CD4-positive, alpha-beta memory T cell (primary cell): ENCODE data around the gene DBNDD1. TPM values are rescaled to one million over a fixed set of nuclear protein-coding genes. Genes with fewer than 3 reads are reported as not detected.
A peak's percentile ranks its signal among the peaks of the same experiment; 100 is the strongest.
"Not testable (repeated sequence)": the region's sequence is repeated elsewhere in the genome, so short reads cannot be mapped to it uniquely, and the experiment has no call there.

Experiments
- CTCF ChIA-PET: fragments of 350-600 bp; sonication (Branson Sonifier 250); formaldehyde crosslinking; loops from one replicate; lab custom pipeline; 2021; ENCODE audit warnings: inconsistent platforms; ENCODE audit not compliant: partially characterized antibody; lab: Charles Lee
- POLR2A ChIA-PET: fragments of 350-600 bp; sonication (Branson Sonifier 250); formaldehyde crosslinking; loops from one replicate; lab custom pipeline; 2021; ENCODE audit not compliant: partially characterized antibody; lab: Charles Lee
- DNase-seq, 5 donors: peaks; one replicate each; pipeline versions ENCODE4 v3.0.0 to v3.0.0-alpha.2; 2020 to 2022; ENCODE audit warnings: mixed read lengths in 1 of 5
- H3K27ac ChIP-seq: one replicate; pipeline ENCODE4 v1.7.0; 2013; ENCODE audit warnings: low read depth, low read length
- H3K27me3 ChIP-seq: 2 replicates; pipeline ENCODE4 v1.7.0; 2013; ENCODE audit warnings: mild to moderate bottlenecking, low read length, moderate library complexity; ENCODE audit not compliant: insufficient read depth
- H3K36me3 ChIP-seq: 2 replicates; pipeline ENCODE4 v1.7.0; 2013; ENCODE audit warnings: mild to moderate bottlenecking, low read length, moderate library complexity; ENCODE audit not compliant: insufficient read depth
- H3K4me1 ChIP-seq: 2 replicates; pipeline ENCODE4 v1.7.0; 2013; ENCODE audit warnings: mild to moderate bottlenecking, low read length, moderate library complexity; ENCODE audit not compliant: insufficient read depth
- H3K4me3 ChIP-seq, 2 donors: one replicate each; pipeline ENCODE4 v1.7.0; 2013; ENCODE audit warnings: low read length in 2 of 2, mild to moderate bottlenecking in 1 of 2
- H3K9me3 ChIP-seq, 2 donors: one replicate each; pipeline ENCODE4 v1.7.0; 2013; ENCODE audit warnings: low read length in 2 of 2, control low read depth in 1 of 2; ENCODE audit not compliant: control insufficient read depth in 1 of 2
- H3K27ac Mint-ChIP-seq, 7 donors: one replicate each; pipeline ENCODE4 v1.8.0; 2020 to 2021; ENCODE audit warnings: mixed read lengths in 7 of 7, mild to moderate bottlenecking in 6 of 7, inconsistent platforms in 3 of 7, moderate library complexity in 3 of 7
- H3K27me3 Mint-ChIP-seq, 2 donors: one replicate each; pipeline ENCODE4 v1.8.0; 2020 to 2021; ENCODE audit warnings: mixed read lengths in 2 of 2
- H3K36me3 Mint-ChIP-seq, 2 donors: one replicate each; pipeline ENCODE4 v1.8.0; 2020 to 2021; ENCODE audit warnings: mixed read lengths in 2 of 2, inconsistent platforms in 1 of 2, mild to moderate bottlenecking in 1 of 2
- H3K4me1 Mint-ChIP-seq, 4 donors: one replicate each; pipeline ENCODE4 v1.8.0; 2020 to 2021; ENCODE audit warnings: mixed read lengths in 4 of 4, mild to moderate bottlenecking in 1 of 4
- H3K4me3 Mint-ChIP-seq, 8 donors: one replicate each; pipeline ENCODE4 v1.8.0; 2020 to 2021; ENCODE audit warnings: mixed read lengths in 8 of 8, mild to moderate bottlenecking in 7 of 8, moderate library complexity in 6 of 8, inconsistent platforms in 3 of 8
- H3K9me3 Mint-ChIP-seq, 8 donors: one replicate each; pipeline ENCODE4 v1.8.0; 2020 to 2021; ENCODE audit warnings: mixed read lengths in 8 of 8, mild to moderate bottlenecking in 5 of 8, inconsistent platforms in 3 of 8, moderate library complexity in 1 of 8
- intact Hi-C: fragments of 100-400 bp; cut with micrococcal nuclease; formaldehyde crosslinking; loops from one replicate; pipeline ENCODE4 v1.15.1; 2023
- polyA plus RNA-seq, 2 donors: library from polyadenylated mRNA; unstranded; fragments of 300-500 nt; fragmentation: Illumina TruSeq; gene quantifications; one replicate each; pipeline ENCODE4 v1.2.3, GENCODE V29; 2021
- total RNA-seq, 2 experiments: library from RNA; stranded (reverse); gene quantifications; one replicate each; pipeline ENCODE4 v1.2.3, GENCODE V29; 2021

DBNDD1 gene
- total and polyA plus RNA-seq, 4 experiments from 2014 or later = 0.61 to 3.7 (median 0.94) TPM

DNA sequence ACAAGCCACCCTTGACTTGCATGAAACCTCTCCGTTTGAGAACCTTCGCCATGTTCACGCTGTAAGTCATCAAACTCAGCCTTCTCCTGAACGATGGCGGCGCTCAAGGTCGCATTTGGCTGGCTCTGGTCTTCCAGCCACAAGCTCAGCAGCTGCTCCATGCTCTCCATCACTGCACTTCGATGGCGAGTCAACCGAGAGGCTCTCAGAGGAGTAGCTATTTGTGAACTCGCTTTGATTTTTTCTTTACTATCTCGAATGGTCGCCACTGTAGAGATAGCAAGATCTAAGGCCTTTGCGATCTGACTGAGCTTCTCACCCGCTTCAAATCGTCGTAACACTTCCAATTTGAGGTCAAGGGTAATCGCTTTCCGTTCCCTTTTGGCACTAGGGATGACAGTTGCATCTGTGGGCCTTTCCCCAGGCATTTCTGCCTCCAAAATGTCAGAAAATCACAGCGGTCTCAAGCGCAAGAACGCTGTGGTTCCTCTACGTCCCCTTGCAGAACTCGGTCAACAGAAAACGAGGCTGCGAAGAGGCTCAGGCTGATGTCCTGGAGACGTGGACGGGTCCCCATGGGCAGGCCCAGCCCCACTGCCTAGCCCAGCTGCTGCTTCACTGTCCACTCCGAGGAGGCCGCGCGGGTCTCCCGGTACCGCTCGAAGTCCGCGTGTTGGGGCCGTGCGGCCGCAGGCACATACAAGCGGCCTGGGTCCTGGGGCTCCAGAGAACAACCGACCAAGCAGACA, 47.6 kb downstream of the DBNDD1 start:
- H3K27ac ChIP-seq = peak overlapping the region; percentile 78
- no peaks in the 10 kb centered on the region for H3K9me3 ChIP-seq
- Mint-ChIP-seq H3K27me3 (no peaks in the 10 kb centered on the region), H3K36me3 (peaks cover 0 to 6% of the 10 kb centered on the region in 2 donors), H3K27ac (peak overlapping the region; percentile 44 to 90 (median 75)), H3K9me3 (peaks cover 0 to 2% (median 0%) of the 10 kb centered on the region in 8 donors), H3K4me3 (peak overlapping the region; percentile 75 to 99 (median 98)), H3K4me1 (peaks cover 20 to 44% (median 33%) of the 10 kb centered on the region in 4 donors)
- H3K27me3 ChIP-seq = no peaks in the 10 kb centered on the region
- peaks cover 40% of the 10 kb centered on the region for H3K4me1 ChIP-seq
- POLR2A ChIA-PET = interaction anchor here (0.9 to 2.8 kb wide), 6 partner anchors 11 to 271 kb away, joined by 3 to 8 read pairs (median 5); partner anchors contain the start of genes DEF8 and TCF25
- no peaks in the 10 kb centered on the region for H3K36me3 ChIP-seq
- DNase-seq = no peak
- H3K4me3 ChIP-seq = peak overlapping the region; percentile 91 to 92
- intact Hi-C loops = loop anchor here (1.0 kb wide), 1 partner anchor 23 kb away; the partner anchor contains the start of gene DEF8
- CTCF ChIA-PET = interaction anchor here (1.3 to 1.5 kb wide), 3 partner anchors 41 to 266 kb away, joined by 3 read pairs; no protein-coding TSS in a partner anchor

DNA sequence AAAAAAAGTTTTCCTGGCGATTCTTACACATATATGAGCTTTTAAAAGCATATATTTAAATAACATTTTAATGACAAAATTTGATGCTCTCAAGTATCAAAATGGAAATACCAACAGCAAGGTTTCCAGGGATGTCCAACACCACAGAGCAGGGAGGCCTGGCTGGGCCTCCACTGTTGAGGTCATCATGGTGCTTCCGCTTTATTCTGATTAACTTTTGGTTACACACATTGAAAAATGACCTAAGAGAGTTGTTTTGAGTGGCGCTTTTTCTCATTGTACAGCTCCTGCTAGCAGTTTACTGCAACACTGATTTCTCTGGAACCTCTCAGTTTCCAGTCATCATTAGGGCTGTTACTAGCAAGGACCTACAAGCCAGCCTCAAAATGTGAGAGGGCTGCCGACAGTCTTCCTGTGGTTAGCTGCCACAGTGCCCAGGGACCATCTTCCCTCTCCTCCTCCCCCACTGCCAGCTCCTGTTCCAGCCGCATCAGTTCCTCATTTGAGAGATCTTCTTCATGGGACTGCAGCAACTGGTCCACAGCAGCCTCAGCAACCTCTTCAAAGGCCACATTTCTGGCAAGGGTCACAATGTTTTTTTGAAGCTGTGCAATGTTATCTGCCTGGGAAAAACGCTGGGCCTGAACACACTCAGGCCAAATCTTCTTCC, 49.4 kb downstream of the DBNDD1 start:
- Histone ChIP-seq H3K27me3 (no peaks in the 10 kb centered on the region), H3K4me3 (no peak overlapping the region), H3K36me3 (no peaks in the 10 kb centered on the region), H3K4me1 (peaks cover 31% of the 10 kb centered on the region), H3K9me3 (no peaks in the 10 kb centered on the region), H3K27ac (no peak overlapping the region)
- POLR2A ChIA-PET = interaction anchor here (0.6 to 1.0 kb wide), 2 partner anchors 19 to 42 kb away, joined by 3 read pairs; no protein-coding TSS in a partner anchor
- CTCF ChIA-PET = interaction anchor here (1.5 to 1.7 kb wide), 3 partner anchors 18 to 264 kb away, joined by 3 to 4 read pairs (median 4); no protein-coding TSS in a partner anchor
- H3K9me3 Mint-ChIP-seq = peaks cover 0 to 2% (median 0%) of the 10 kb centered on the region in 8 donors
- H3K36me3 Mint-ChIP-seq = peaks cover 0 to 9% of the 10 kb centered on the region in 2 donors
- no peak overlapping the region for H3K27ac Mint-ChIP-seq
- DNase-seq = no peak
- H3K4me3 Mint-ChIP-seq = no peak overlapping the region
- intact Hi-C loops = no loop called here
- H3K4me1 Mint-ChIP-seq = peaks cover 17 to 37% (median 27%) of the 10 kb centered on the region in 4 donors
- H3K27me3 Mint-ChIP-seq = no peaks in the 10 kb centered on the region

DNA sequence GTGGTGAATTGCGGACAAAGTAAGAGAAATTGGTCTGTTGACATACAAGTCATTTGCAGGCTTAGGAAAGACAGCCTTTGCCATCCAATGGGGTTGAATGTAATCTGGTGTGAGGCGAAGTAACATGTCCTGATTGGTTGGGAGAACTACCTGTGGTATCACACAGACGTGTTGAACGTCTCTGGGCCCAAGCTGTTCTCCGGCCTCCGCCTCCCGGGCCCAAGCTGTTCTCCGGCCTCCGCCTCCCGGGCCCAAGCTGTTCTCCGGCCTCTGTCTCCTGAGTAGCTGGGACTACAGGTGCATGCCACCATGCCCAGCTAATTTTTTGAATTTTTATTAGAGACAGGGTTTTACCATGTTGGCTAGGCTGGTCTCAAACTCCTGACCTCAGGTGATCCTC, 51.2 kb downstream of the DBNDD1 start:
- H3K9me3 ChIP-seq, H3K27ac Mint-ChIP-seq, DNase-seq, H3K4me3 Mint-ChIP-seq, H3K27me3 ChIP-seq, H3K27ac ChIP-seq, H3K27me3 Mint-ChIP-seq, CTCF ChIA-PET, H3K36me3 ChIP-seq, POLR2A ChIA-PET, H3K9me3 Mint-ChIP-seq, intact Hi-C loops, H3K4me3 ChIP-seq, H3K36me3 Mint-ChIP-seq: not testable (repeated sequence)
- H3K4me1 Mint-ChIP-seq = peaks cover 6 to 22% (median 14%) of the 10 kb centered on the region in 4 donors
- H3K4me1 ChIP-seq = peaks cover 14% of the 10 kb centered on the region

DNA sequence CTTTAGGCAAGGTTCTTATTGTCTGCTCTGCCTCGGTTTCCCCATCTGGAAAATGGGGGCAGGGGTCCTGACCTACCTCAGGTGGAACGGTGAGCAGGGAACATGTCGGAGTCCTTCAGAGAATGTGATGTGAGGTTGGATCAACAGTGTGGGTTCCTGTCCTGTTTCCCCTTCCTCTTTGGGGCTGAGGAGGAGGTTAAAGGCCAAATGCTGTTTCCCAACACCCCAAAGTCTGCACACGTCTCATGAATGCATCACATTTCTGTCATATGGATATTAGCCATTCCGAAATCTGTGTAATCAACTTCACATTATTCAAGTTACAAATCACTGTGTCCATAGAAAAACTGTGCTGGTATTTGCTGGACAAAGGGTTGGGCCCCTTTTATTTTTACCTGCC, 51.8 kb downstream of the DBNDD1 start:
- H3K27me3 ChIP-seq, H3K9me3 Mint-ChIP-seq, CTCF ChIA-PET, POLR2A ChIA-PET, H3K4me3 ChIP-seq, H3K27me3 Mint-ChIP-seq, H3K4me3 Mint-ChIP-seq, intact Hi-C loops, H3K9me3 ChIP-seq, H3K27ac ChIP-seq, H3K27ac Mint-ChIP-seq, H3K36me3 ChIP-seq, DNase-seq, H3K36me3 Mint-ChIP-seq: not testable (repeated sequence)
- peaks cover 14% of the 10 kb centered on the region for H3K4me1 ChIP-seq
- peaks cover 5 to 19% (median 12%) of the 10 kb centered on the region in 4 donors for H3K4me1 Mint-ChIP-seq

DNA sequence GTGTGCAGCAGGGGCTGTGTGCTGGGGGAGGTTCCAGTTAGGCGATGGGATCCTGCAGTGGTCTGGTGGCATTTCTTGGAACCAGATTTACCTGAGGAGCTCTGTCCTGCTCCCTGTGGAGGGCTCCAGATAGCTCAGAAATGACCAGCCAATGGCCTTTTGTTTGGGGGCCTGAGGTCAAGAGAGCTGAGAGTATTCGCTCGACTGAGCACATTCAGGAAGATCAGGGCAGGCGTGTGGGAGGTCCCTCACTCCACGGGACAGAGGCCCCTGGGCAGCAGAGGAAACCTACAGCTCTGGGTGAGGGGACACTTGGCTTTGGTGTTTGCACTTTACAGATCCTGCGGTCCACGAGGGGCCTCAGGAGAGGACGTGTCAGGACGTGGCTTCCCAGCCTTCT, 52.5 kb downstream of the DBNDD1 start:
- Histone ChIP-seq H3K27ac (no peak overlapping the region), H3K4me3 (no peak overlapping the region), H3K9me3 (no peaks in the 10 kb centered on the region), H3K36me3 (no peaks in the 10 kb centered on the region), H3K27me3 (no peaks in the 10 kb centered on the region), H3K4me1 (peaks cover 10% of the 10 kb centered on the region)
- ChIA-PET POLR2A (no interaction called here), CTCF (no interaction called here)
- H3K4me3 Mint-ChIP-seq = no peak overlapping the region
- intact Hi-C loops = no loop called here
- H3K4me1 Mint-ChIP-seq = peaks cover 5 to 16% (median 10%) of the 10 kb centered on the region in 4 donors
- no peaks in the 10 kb centered on the region for H3K27me3 Mint-ChIP-seq
- H3K27ac Mint-ChIP-seq = no peak overlapping the region
- DNase-seq = no peak
- H3K9me3 Mint-ChIP-seq = no peaks in the 10 kb centered on the region
- H3K36me3 Mint-ChIP-seq = peaks cover 0 to 6% of the 10 kb centered on the region in 2 donors

DNA sequence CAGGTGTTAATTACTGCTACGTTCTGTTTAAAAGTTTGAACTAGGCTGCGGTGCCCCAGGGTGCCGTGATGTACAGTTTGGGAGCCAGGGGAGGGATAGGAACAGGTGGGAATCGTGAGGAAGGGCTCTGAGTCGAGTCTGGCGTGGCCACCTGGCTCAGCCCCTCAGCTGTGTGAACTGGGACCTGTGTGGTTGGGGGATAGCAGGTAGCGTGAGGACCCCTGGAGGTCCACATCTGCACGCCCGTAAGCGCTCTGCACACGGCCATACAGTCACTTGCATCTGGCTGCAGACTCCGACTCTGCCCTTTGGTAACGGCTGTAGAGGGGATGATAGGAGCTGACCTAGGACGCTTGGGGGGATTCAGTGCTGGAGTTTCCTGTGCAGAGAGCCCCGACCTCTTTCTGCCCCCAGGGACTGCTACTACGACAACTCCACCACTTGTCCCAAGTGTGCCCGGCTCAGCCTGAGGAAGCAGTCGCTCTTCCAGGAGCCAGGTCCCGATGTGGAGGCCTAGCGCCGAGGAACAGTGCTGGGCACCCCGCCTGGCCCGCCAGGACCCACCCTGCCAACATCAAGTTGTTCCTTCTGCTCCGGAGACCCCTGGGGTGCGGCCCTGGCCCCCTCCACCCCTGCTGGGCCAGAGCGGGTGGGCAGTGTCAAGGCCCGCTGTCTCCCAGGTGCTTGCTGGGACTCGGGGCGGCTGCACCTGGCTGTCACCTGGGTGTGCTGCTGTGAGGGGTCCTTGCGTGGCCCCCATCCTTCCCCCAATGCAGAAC, 53.6 kb downstream of the DBNDD1 start:
- H3K27ac Mint-ChIP-seq = peak overlapping the region in 1 of 7 donors; percentile 17
- peaks cover 0 to 12% of the 10 kb centered on the region in 2 donors for H3K36me3 Mint-ChIP-seq
- Histone ChIP-seq H3K36me3 (no peaks in the 10 kb centered on the region), H3K27ac (no peak overlapping the region), H3K27me3 (no peaks in the 10 kb centered on the region), H3K9me3 (no peaks in the 10 kb centered on the region), H3K4me3 (no peak overlapping the region), H3K4me1 (no peaks in the 10 kb centered on the region)
- ChIA-PET CTCF (no interaction called here), POLR2A (no interaction called here)
- no peaks in the 10 kb centered on the region for H3K27me3 Mint-ChIP-seq
- intact Hi-C loops = no loop called here
- H3K9me3 Mint-ChIP-seq = no peaks in the 10 kb centered on the region
- DNase-seq = no peak
- no peak overlapping the region for H3K4me3 Mint-ChIP-seq
- peaks cover 2 to 5% (median 3%) of the 10 kb centered on the region in 4 donors for H3K4me1 Mint-ChIP-seq
